Measurements from ENCODE around the gene SCUBE2.
"Not testable (repeated sequence)": the region's sequence is repeated elsewhere in the genome, so short reads cannot be mapped to it uniquely, and the experiment has no call there.

Gene SCUBE2

GRCh38 chr11:8979365-8979764, 112.0 kb downstream of the SCUBE2 start:
- H4K91ac ChIP-seq (ENCODE audit: low read length); H3K4me3 ChIP-seq (ENCODE audit: insufficient read depth in 1 of 2, low read depth in 1 of 2, low read length in 2 of 2); H3K18ac ChIP-seq (ENCODE audit: low read depth in 1 of 2, low read length in 2 of 2); H2BK15ac ChIP-seq (ENCODE audit: low read depth, poor library complexity, severe bottlenecking); H2BK12ac ChIP-seq (ENCODE audit: low read length in 2 of 2); H3K9me3 ChIP-seq (ENCODE audit: control insufficient read depth, low read length); DNase-seq; H2BK5ac ChIP-seq (ENCODE audit: low read depth, low read length, poor library complexity, severe bottlenecking); H2AFZ ChIP-seq (ENCODE audit: low read depth, low read length); H3K4me1 ChIP-seq (ENCODE audit: control insufficient read depth, insufficient read depth, low read depth, low read length); H3K4me2 ChIP-seq (ENCODE audit: low read length, poor library complexity, severe bottlenecking); H4K8ac ChIP-seq (ENCODE audit: low read length); H3K4ac ChIP-seq (ENCODE audit: low read depth in 1 of 2, low read length in 2 of 2); H2BK120ac ChIP-seq (ENCODE audit: low read depth, low read length); H3K79me1 ChIP-seq (replicated peaks; ENCODE audit: low read length, poor library complexity, severe bottlenecking); H2AK5ac ChIP-seq (ENCODE audit: low read length, severe bottlenecking); H3K14ac ChIP-seq (ENCODE audit: low read length in 2 of 2); H3K27me3 ChIP-seq (ENCODE audit: control insufficient read depth in 1 of 2, insufficient read depth in 1 of 2, low read length in 2 of 2); H3K23ac ChIP-seq (ENCODE audit: low read length in 2 of 2); H3K27ac ChIP-seq (ENCODE audit: low read length, poor library complexity, severe bottlenecking); H3K9ac ChIP-seq (ENCODE audit: low read length): not testable (repeated sequence)
- H3K36me3 ChIP-seq (ENCODE audit: control insufficient read depth in 1 of 2, insufficient read depth in 2 of 2, low read depth in 1 of 2, low read length in 2 of 2), result peaks cover 0 to 22% of the 10 kb centered on the region in 2 experiments
- no CpG with 5 or more reads among the region's 7 CpGs for WGBS

DNA sequence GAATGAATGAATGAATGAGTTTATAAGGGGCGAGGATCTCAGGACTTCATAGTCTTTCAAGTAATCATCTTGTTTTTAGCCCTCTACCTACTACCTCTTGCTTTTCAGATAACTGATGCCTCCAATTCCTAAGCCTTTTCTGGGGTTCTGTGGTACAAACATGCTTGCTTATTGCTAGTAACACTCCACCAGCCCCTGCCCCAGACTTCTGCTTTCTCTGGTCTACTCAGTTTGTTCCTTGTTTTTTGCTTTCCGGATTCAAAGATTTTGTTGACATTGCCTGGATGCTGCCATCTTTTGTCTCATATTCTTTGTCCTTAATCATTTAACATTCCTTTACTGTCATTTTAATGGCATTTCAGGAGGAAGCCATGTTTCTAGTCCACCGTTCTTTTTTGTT, 118.3 kb downstream of the SCUBE2 start:
- H2BK5ac ChIP-seq (ENCODE audit: low read depth, low read length, poor library complexity, severe bottlenecking), result no peak overlapping the region
- no peaks in the 10 kb centered on the region for H3K27me3 ChIP-seq (ENCODE audit: control insufficient read depth in 1 of 2, insufficient read depth in 1 of 2, low read length in 2 of 2)
- H3K18ac ChIP-seq (ENCODE audit: low read depth in 1 of 2, low read length in 2 of 2), result no peak overlapping the region
- H2BK12ac ChIP-seq (ENCODE audit: low read length in 2 of 2), result no peak overlapping the region
- H4K91ac ChIP-seq (ENCODE audit: low read length), result no peak overlapping the region
- no peak overlapping the region for H3K4ac ChIP-seq (ENCODE audit: low read depth in 1 of 2, low read length in 2 of 2)
- H3K14ac ChIP-seq (ENCODE audit: low read length in 2 of 2), result no peak overlapping the region
- H4K8ac ChIP-seq (ENCODE audit: low read length), result no peak overlapping the region
- H3K4me2 ChIP-seq (ENCODE audit: low read length, poor library complexity, severe bottlenecking), result no peak overlapping the region
- H3K27ac ChIP-seq (ENCODE audit: low read length, poor library complexity, severe bottlenecking), result no peak overlapping the region
- no peaks in the 10 kb centered on the region for H3K36me3 ChIP-seq (ENCODE audit: control insufficient read depth in 1 of 2, insufficient read depth in 2 of 2, low read depth in 1 of 2, low read length in 2 of 2)
- no peak overlapping the region for H3K9ac ChIP-seq (ENCODE audit: low read length)
- H3K79me1 ChIP-seq (replicated peaks; ENCODE audit: low read length, poor library complexity, severe bottlenecking), result no peaks in the 10 kb centered on the region
- no peak overlapping the region for H3K23ac ChIP-seq (ENCODE audit: low read length in 2 of 2)
- DNase-seq, result no peak
- 97% methylated on average over 3 of the region's 3 CpGs for WGBS
- no peak overlapping the region for H3K4me3 ChIP-seq (ENCODE audit: insufficient read depth in 1 of 2, low read depth in 1 of 2, low read length in 2 of 2)
- H3K4me1 ChIP-seq (ENCODE audit: control insufficient read depth, insufficient read depth, low read depth, low read length), result no peaks in the 10 kb centered on the region
- H2AK5ac ChIP-seq (ENCODE audit: low read length, severe bottlenecking), result no peak overlapping the region
- H2BK120ac ChIP-seq (ENCODE audit: low read depth, low read length), result no peak overlapping the region
- no peaks in the 10 kb centered on the region for H3K9me3 ChIP-seq (ENCODE audit: control insufficient read depth, low read length)
- H2BK15ac ChIP-seq (ENCODE audit: low read depth, poor library complexity, severe bottlenecking), result no peak overlapping the region
- H2AFZ ChIP-seq (ENCODE audit: low read depth, low read length), result no peak overlapping the region

DNA sequence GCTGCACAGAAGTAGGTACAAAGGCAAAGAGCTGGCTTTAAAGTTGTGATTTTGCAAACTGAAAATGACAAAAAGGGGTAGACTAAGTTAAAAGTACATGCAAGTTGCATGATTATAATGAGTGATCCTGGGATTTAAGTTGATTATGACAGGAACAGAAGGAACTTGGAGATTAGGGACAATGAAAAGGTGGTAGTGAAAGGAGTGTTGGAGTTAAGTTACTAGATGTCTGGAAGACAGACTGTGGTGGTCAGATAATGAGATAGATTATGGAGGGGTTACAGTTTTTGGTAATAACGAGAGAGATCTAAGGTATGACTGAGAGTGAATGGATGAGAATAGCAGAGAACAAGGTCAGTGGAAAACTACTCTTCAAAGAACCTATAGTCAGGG, 119.5 kb downstream of the SCUBE2 start:
- no peaks in the 10 kb centered on the region for H3K27me3 ChIP-seq (ENCODE audit: control insufficient read depth in 1 of 2, insufficient read depth in 1 of 2, low read length in 2 of 2)
- H3K4me2 ChIP-seq (ENCODE audit: low read length, poor library complexity, severe bottlenecking), result no peak overlapping the region
- H3K4me3 ChIP-seq (ENCODE audit: insufficient read depth in 1 of 2, low read depth in 1 of 2, low read length in 2 of 2), result no peak overlapping the region
- H4K91ac ChIP-seq (ENCODE audit: low read length), result no peak overlapping the region
- H3K4me1 ChIP-seq (ENCODE audit: control insufficient read depth, insufficient read depth, low read depth, low read length), result no peaks in the 10 kb centered on the region
- H3K18ac ChIP-seq (ENCODE audit: low read depth in 1 of 2, low read length in 2 of 2), result no peak overlapping the region
- H3K9ac ChIP-seq (ENCODE audit: low read length), result no peak overlapping the region
- DNase-seq, result no peak
- H2BK5ac ChIP-seq (ENCODE audit: low read depth, low read length, poor library complexity, severe bottlenecking), result no peak overlapping the region
- no peak overlapping the region for H3K23ac ChIP-seq (ENCODE audit: low read length in 2 of 2)
- no peak overlapping the region for H2AK5ac ChIP-seq (ENCODE audit: low read length, severe bottlenecking)
- H3K27ac ChIP-seq (ENCODE audit: low read length, poor library complexity, severe bottlenecking), result no peak overlapping the region
- H3K79me1 ChIP-seq (replicated peaks; ENCODE audit: low read length, poor library complexity, severe bottlenecking), result peaks cover 2% of the 10 kb centered on the region
- no peak overlapping the region for H2BK12ac ChIP-seq (ENCODE audit: low read length in 2 of 2)
- no peak overlapping the region for H2BK120ac ChIP-seq (ENCODE audit: low read depth, low read length)
- peaks cover 0 to 2% of the 10 kb centered on the region in 2 experiments for H3K36me3 ChIP-seq (ENCODE audit: control insufficient read depth in 1 of 2, insufficient read depth in 2 of 2, low read depth in 1 of 2, low read length in 2 of 2)
- no peak overlapping the region for H3K4ac ChIP-seq (ENCODE audit: low read depth in 1 of 2, low read length in 2 of 2)
- no peak overlapping the region for H2AFZ ChIP-seq (ENCODE audit: low read depth, low read length)
- H3K14ac ChIP-seq (ENCODE audit: low read length in 2 of 2), result no peak overlapping the region
- no peak overlapping the region for H4K8ac ChIP-seq (ENCODE audit: low read length)
- WGBS, result 69% methylated on average over 1 of the region's 1 CpG
- H2BK15ac ChIP-seq (ENCODE audit: low read depth, poor library complexity, severe bottlenecking), result no peak overlapping the region
- H3K9me3 ChIP-seq (ENCODE audit: control insufficient read depth, low read length), result no peaks in the 10 kb centered on the region

GRCh38 chr11:8971196-8971923, 120.0 kb downstream of the SCUBE2 start:
- 89% methylated on average over 1 of the region's 2 CpGs for WGBS
- no peak overlapping the region for H2BK5ac ChIP-seq (ENCODE audit: low read depth, low read length, poor library complexity, severe bottlenecking)
- no peak overlapping the region for H3K4me3 ChIP-seq (ENCODE audit: insufficient read depth in 1 of 2, low read depth in 1 of 2, low read length in 2 of 2)
- no peaks in the 10 kb centered on the region for H3K27me3 ChIP-seq (ENCODE audit: control insufficient read depth in 1 of 2, insufficient read depth in 1 of 2, low read length in 2 of 2)
- H3K4ac ChIP-seq (ENCODE audit: low read depth in 1 of 2, low read length in 2 of 2), result no peak overlapping the region
- H2BK120ac ChIP-seq (ENCODE audit: low read depth, low read length), result no peak overlapping the region
- DNase-seq, result no peak
- H2AFZ ChIP-seq (ENCODE audit: low read depth, low read length), result no peak overlapping the region
- no peak overlapping the region for H3K9ac ChIP-seq (ENCODE audit: low read length)
- no peak overlapping the region for H4K8ac ChIP-seq (ENCODE audit: low read length)
- H3K18ac ChIP-seq (ENCODE audit: low read depth in 1 of 2, low read length in 2 of 2), result no peak overlapping the region
- peaks cover 2% of the 10 kb centered on the region for H3K79me1 ChIP-seq (replicated peaks; ENCODE audit: low read length, poor library complexity, severe bottlenecking)
- no peaks in the 10 kb centered on the region for H3K9me3 ChIP-seq (ENCODE audit: control insufficient read depth, low read length)
- H3K14ac ChIP-seq (ENCODE audit: low read length in 2 of 2), result no peak overlapping the region
- H3K36me3 ChIP-seq (ENCODE audit: control insufficient read depth in 1 of 2, insufficient read depth in 2 of 2, low read depth in 1 of 2, low read length in 2 of 2), result peaks cover 0 to 2% of the 10 kb centered on the region in 2 experiments
- no peak overlapping the region for H2AK5ac ChIP-seq (ENCODE audit: low read length, severe bottlenecking)
- no peak overlapping the region for H4K91ac ChIP-seq (ENCODE audit: low read length)
- no peaks in the 10 kb centered on the region for H3K4me1 ChIP-seq (ENCODE audit: control insufficient read depth, insufficient read depth, low read depth, low read length)
- H2BK12ac ChIP-seq (ENCODE audit: low read length in 2 of 2), result no peak overlapping the region
- H3K23ac ChIP-seq (ENCODE audit: low read length in 2 of 2), result no peak overlapping the region
- H3K4me2 ChIP-seq (ENCODE audit: low read length, poor library complexity, severe bottlenecking), result no peak overlapping the region
- H3K27ac ChIP-seq (ENCODE audit: low read length, poor library complexity, severe bottlenecking), result no peak overlapping the region
- no peak overlapping the region for H2BK15ac ChIP-seq (ENCODE audit: low read depth, poor library complexity, severe bottlenecking)

Data from mesenchymal stem cell (in vitro differentiated cells and primary cell).